Hematopoietic multipotent progenitor cell treated with erythropoietin and hydrocortisone succinate and interleukin-3 and kit ligand, for 4 days (in vitro differentiated cells): Measurements from ENCODE around the gene ARMC12.
A peak's percentile ranks its signal among the peaks of the same experiment; 100 is the strongest.
"Not testable (repeated sequence)": the region's sequence is repeated elsewhere in the genome, so short reads cannot be mapped to it uniquely, and the experiment has no call there.

ENCODE experiments used
- DNase-seq: peaks from one replicate; pipeline ENCODE4 v3.0.0-alpha.2; 2015

The ARMC12 gene, protein sequence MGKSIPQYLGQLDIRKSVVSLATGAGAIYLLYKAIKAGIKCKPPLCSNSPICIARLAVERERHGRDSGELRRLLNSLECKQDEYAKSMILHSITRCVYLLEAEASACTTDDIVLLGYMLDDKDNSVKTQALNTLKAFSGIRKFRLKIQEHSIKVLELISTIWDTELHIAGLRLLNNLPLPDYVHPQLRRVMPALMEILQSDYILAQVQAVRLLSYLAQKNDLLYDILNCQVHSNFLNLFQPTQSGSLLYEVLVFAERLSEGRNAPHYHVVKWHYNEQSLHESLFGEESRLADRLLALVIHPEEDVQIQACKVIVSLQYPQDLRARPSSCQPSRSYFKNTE

DNA sequence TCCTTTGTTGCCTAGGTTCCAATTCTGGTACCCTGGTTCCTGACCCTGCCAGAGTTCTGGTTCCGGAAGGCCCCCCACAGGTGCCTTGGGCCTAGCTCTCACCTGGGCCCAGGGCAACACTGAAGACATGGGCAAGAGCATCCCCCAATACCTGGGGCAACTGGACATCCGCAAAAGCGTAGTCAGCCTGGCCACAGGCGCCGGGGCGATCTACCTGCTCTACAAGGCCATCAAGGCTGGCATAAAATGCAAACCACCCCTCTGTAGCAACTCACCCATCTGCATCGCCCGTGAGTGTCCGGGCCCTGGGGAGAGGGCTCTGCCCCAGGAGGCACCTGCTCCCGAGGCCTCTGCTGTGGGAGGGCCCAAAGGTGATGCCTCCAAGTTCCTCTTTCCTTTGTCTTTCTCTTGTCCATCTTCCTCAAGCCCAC, at the start of gene ARMC12:
TSS of gene ARMC12 (plus strand) at position 51 of the 431 bp plus-strand sequence. CDS start at position 128, 77 bp downstream.
- DNase-seq = no peak

DNA sequence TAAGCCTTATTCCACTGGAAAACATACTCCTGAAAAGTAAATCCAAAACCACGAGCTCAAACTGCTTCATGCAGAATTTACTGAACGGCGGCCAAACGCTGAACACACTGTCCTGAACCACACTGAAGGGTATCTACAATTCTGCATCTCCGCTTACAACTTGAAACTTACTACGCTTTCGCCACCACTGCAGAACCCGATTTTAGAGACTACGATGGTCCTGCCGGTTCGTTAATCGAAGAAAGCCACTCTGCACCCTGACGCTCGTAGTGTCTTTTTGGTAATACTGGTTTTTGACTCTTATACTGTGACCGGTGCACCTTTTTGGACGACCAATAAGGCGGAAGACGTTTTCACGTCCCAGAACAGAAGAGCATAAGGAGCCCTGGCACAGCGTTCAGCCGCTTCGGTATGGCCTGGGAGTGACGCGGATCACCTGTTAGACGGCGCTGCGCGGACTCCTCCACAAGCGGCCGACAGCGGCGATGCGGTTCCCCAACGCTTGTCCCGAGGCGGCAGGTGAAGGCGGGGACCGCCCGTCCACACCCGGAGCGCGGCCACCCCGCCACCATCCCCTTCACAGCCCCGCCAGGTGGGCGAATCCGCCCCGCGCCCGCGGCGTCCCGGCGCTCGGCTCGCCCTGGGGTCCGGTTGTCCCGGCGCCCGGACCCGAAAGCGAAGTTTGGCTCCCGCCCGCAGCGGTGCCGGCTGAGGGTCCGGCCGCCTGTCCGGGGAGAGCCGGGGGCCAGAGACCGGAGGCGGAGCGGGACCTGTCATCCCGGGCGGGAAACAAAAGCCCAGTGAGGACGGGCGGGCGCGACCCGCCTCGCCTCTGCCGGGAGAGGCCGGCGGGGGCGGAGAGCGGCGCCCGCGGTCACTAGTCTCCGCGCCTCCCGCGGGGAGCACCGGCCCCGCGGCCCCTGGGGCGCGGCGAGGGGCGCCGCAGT, 48.9 kb upstream of the ARMC12 start:
- peak; percentile 76 for DNase-seq

DNA sequence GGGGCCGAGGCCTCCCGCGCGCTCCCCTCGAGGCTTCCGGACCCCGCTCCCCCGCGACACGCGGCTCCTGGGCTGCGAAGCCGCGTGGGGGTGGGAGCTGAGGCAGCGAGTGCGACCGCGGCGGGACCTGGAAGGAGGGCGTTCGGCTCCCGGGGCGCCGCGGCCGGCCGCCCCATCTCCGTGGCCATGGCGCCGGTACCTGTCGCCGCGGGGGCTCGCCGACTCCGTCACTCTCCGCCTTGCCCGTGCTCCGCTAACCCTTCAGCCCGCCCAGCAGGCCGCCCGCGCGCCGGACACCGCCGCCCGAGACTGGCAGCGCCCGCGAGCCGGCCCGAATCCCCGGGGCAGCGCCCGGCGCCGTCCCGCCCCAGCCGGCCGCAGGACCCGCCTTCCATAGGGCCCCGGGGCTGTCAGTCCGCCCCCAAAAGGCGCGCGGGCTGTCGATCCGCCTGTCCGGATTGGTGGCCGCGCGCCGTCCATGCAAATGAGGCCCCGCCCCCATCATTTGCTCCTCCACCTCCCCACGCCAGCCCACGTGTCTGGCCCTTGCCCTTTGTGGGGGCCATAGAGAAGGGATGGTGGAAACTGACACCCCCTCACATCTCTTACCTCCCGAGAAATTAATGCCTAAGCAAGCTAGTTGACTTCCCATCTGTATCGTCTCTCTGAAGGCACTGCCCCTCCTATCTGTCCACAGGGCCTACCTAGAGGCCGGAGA, 48.1 kb upstream of the ARMC12 start, which contains the start of gene FKBP5:
TSS of gene FKBP5 (minus strand) at position 311 of the 718 bp plus-strand sequence. CDS start 46,091 bp downstream, outside the sequence.
- peak; percentile 98 for DNase-seq

DNA sequence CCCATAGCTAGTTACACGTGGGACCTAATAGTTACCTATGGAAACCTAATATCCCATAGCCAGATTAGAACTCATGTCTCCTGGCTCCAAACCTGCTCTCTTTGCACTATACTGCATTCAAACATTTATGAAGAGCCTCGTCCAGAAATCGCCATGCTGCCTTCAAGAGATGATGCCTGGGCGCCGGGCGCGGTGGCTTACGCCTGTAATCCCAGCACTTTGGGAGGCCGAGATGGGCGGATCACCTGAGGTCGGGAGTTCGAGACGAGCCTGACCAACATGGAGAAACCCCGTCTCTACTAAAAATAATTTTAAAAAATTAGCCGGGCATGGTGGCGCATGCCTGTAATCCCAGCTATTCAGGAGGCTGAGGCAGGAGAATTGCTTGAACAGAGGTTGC, 46.8 kb upstream of the ARMC12 start:
- DNase-seq = not testable (repeated sequence)

DNA sequence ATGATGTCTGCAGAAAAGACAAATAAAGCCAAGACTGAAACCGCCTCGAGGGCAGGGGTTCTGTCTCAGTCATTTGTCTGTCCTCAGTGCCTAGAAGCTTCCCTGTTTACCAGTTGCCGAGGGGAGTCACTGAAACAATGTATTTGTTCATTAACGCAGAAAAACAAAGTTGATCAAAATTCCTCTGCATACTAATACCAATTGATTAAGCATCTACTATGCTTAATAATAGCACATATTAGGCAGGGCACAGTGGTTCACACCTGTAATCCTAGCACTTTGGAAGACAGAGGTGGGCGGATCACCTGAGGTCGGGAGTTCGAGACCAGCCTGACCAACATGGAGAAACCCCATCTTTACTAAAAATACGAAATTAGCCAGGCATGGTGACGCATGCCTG, 46.3 kb upstream of the ARMC12 start:
- no peak for DNase-seq

DNA sequence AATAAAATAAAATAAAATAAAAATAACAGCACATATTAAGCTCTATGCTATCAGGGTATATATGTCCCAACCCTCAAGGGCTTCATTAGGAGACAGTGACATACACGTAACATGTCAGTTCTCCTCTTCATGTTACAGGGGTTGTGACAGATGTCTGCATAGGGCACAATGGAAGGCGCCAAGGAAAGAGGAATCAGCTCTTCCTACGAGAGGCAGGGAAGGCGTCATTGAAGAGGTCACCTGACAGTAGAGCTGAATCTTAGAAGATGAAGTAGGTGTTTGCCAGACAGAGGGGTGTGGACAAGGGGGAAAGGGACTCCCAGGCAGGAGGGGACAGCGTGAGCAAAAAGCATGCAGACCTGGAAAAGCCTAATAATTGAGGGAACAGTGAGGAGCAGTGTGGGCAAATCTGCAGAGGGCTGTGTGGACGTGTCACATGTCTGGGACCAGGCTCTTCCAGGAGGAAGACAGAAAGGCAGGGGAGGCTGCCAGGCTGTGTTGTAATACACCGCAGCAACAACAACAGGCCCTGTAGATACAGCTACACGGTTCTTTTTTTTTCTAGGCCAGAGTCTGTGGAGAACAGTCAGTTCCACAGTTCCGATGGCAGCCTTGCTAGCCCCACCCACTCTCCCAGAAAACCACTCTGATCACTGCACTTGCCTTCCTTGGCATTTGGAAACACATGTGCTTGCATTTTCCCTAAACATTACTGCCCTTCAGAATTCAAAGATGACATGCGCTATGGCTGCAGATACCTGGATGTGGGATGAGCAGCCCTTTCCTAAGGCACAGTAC, 45.6 kb upstream of the ARMC12 start:
- peak; percentile 74 for DNase-seq

DNA sequence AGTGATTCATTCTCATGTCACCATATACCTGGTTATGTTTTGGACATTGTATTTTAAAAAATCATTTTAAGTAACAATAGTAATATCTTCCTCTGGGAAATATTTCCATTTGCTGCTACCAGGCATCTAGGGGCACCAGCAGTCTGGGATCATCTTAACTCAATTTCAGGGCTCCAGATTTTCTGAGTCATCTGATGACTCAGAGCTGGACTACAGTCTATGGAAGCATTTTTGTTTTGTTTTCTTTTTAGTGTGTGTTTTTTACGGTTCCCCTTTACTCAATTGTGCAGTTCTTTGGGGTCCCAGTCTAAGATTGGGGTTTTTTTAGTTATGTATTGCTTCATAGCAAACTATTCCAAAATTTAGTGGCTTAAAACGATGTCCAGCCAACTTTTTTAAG, 42.4 kb upstream of the ARMC12 start:
- no peak for DNase-seq

DNA sequence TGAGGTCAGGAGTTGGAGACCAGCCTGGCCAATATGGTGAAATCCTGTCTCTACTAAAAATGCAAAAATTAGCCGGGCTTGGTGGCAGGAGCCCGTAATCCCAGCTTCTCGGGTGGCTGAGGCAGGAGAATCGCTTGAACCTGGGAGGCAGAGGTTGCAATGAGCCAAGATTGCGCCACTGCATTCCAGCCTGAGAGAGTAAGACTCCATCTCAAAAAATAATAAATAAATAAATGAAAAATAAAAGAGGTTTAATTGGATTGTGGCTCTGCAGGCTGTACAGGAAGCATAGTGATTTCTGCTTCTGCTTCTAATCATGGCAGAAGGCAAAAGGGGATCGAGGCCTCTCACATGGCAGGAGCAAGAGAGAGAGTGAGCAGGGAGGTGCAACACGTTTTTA, 38.4 kb upstream of the ARMC12 start:
- not testable (repeated sequence) for DNase-seq

DNA sequence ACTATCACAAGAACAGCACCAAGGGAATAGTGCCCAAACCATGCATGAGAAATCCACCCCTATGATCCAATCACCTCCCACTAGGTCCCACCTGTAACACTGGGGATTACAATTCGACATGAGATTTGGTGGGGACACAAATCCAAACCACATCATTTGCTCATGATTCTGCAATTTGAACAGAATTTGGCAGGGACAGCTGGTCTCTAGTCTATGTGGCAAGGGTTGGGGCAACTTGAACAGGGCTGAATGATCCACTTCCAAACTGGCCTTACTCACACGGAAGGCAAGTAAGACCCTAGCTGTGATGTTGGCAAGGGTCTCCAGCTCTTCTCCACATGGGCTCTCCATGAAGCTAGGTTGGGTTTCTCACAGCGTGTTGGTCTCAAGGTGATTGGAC, 38.0 kb upstream of the ARMC12 start:
- no peak for DNase-seq

DNA sequence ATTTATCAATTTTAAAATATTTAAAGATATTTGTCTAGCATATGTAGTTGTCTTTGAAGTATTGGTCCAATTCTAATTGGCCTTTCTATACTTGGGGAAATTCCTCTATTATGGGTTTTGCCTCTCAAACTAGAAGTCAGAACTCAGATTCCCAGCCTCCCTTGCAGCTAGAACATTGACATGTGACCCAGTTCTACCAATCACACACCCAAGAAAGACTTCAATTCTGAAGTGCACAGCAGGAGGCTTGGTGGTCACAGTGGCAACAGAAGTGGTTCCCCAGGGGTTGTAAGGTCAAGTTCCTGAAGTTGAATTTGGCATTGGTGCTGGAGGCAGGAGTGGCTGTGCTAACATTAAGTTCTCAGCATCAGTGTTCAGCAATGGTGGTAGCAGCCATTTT, 33.3 kb upstream of the ARMC12 start:
- DNase-seq = peak; percentile 46

DNA sequence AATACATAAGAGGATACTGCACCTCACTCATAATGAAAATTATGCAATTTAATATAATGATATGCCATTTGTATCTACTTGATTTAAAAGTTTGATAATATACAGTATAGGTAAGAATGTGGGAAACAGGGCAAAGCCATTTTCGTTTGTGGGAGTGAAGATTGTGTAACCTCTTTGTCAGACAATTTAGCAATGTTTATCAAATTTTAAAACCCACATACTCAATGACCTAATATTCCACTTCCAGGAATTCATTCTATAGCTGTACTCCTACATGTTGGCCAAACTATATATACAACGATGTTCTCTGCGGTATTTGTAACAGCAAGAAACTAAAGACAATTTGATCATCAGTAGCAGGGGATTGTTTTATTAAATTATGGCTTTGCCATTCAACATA, 30.4 kb upstream of the ARMC12 start:
- DNase-seq = peak; percentile 70

DNA sequence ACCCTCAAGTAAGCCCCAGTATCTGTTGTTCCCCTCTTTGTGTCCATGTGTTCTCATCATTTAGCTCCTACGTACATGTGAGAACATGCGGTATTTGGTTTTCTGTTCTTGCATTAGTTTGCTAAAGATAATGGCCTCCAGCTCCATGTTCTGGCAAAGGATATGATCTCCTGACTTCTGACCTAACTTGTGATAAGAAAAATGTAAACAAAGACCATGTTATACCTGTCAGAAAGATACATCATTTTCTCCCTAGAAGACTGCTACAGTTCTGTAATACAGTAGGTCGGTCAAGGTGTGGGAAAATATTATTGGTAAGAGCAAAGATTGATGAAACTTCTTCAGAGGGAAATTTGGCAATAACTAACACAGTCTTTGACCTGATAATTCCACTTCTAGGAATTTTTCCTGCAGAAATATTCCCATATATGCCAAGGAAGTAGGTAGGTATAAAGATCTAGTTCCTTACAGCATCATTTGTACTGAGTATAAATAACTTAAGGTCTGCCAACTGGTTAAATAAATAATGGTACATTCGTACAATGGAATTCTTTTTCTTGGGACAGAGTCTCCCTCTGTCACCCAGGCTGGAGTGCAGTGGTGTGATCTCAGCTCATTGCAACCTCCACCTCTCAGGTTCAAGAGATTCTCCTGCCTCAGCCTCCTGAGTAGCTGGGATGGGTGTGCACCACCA, 29.0 kb upstream of the ARMC12 start:
- no peak for DNase-seq

DNA sequence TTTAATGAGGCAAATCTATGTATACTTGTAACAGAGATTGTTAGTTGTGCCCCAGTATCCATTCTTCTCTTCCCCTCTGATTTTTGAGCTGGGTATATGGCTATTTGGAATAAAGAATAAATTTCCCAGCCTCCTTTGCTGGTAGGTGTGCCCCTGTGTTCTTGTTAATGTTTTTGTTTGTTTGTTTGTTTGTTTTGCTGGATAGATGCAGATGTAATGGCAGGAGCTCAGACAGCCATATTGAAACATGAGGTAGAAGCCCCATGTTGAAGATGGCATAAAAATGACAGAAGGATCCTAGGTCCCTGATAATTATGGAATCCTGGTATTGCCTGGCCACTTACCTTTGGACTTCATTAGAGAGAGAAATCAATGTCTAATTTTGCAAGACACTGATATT, 28.2 kb upstream of the ARMC12 start:
- DNase-seq = no peak

DNA sequence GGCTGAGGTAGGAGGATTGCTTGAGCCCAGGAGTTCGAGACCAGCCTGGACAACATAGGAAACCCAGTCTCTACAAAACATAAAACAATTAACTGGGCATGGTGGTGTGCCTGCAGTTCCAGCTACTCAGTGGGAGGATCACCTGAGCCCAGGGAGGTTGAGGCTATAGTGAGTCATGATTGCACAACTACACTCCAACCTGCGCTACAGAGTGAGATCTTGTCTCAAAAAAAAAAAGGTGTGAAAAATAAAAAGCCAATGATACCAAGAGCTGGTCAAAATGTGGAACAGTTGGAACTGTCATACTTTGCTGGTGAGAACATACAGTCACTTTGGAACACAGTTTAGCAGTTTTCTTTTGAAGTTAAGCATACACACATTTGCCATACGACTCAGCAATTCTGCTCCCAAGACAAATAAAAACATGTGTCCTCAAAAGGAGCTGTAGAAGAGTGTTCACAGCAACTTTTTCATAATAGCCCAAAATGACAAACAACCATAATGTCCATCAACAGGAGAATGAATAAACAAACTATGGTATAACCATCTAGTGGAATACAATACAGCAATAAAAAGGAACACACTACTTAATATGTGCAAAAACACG, 26.5 kb upstream of the ARMC12 start:
- DNase-seq = no peak

DNA sequence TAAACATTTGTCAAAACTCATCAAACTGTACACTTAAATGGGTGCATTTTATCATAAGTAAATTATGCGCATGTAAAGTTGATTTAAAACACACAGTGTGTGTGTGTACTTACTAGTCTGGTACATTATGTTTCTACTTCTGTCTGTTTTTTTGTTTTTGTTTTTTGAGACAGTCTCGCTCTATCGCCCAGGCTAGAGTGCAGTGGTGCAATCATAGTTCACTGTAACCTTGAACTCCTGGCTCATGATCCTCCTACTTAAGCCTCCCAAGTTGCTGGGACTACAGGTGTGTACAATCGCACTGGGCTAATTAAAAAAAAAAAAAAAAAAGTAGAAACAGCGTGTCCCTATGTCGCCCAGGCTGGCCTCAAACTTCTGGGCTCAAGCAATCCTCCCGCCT, 25.1 kb upstream of the ARMC12 start:
- no peak for DNase-seq

DNA sequence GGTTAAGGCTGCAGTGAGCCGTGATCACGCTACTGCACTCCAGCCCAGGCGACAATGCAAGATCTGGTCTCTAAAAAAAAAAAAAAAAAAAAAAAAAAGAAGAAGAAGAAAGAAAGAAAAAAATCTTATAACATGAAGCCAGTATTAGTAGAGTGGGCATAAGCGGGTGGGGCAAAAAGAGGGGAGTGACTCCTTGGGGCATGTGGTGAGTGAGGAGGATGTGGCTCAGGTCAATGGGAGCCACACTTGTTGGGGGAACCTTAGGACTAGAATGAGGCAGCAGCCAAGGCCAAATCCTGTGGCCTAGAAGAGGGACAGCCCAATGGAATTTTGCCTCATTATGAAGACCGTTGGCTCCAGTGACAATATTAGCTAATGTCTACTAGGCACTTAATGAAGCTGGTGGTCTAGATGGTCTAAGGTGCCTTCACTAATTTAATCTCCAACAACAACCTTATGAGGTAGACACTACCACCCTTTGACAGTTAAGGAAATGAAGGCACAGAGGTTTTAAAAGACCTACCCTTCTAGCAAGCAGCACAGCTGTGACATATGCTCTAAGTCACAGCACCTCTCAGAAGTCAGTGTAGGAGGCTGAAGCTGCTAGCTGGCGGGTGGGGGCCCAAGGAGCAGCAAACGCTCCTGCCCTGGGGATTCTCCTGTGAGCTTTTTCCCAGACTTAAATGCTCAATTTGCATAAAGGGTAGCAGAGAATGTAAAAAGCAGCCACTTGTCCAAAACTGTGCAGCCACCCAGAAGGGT, 23.6 kb upstream of the ARMC12 start:
- DNase-seq = peak; percentile 73

DNA sequence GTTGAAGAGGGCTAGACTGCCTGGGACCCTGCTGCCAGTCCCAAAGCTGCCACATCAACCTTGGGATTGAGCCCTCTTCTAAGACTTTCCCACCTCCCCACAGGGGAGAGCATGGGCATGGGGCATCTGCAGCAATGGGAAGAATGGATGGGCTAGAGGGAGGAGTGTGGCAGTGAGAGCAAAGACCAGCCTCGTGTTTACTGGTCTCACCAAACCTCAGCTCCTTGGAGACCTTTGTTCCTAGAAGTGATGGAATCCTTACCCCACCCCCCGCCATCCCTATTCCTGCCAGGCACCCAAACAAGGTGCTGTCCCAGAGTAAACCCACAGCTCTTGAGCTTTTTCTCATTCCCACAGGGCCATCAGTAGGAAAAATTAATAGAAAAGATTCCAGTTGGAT, 20.0 kb upstream of the ARMC12 start:
- no peak for DNase-seq

DNA sequence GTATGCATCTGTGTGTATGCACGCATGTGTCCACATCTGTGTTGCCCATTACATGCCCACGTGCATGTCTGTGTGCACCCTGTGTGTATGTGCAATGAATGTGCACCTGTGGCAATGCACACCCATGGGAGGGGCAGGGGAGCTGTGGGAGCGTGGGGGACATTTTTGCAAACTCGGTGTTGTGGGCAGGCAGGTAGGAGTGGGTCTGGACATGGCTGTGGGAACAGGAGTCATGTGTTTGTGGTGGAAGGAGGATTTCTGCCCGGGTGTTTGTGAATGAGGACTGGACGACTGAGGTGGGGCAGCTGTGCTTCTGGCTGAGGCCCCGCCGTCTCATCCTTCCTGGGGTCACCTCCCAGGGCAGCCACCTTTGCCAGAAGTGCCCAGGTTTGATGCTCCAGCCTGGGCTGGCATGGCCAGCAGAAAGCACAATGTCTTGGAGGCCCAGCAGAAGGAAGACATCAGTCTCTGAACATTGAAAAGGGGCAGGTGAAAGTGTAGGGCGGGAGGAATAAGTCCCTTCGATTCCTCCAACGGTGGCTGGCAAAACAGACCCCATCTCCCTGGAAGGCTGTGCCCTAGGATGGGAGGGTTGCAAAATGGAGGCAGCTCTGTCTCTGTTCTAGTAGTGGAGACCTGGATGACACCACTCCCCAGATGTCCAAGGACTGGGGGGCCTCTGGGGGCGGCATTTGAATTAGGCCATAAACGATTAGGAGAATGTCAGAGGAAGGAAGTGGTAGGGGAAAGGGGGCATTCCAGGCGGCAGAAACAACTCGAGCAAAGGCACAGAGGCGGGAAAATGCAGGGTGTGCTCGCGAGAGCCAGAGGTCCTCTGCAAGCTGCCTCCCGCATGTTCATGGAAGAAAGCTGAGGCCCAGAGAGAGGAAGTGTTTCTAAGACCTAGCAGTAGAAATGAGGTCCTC, 19.1 kb upstream of the ARMC12 start:
- peak; percentile 63 for DNase-seq

DNA sequence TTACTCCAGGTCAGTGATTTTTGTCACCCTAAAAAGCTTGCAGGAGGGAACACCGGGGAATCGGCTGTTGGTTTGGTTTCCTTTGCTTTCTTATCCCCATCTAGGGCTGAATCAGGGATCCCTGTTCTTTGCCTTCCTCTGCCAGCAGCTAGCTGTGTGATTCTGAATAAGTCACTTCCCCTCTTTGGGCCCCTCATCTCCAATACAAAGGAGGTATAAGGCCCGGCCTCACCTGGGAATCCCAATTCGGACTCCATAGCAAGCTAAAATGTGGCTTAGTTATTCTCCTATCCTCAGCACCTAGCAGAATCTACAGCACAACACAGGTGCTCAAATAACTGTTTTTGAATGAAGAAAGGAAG, 18.5 kb upstream of the ARMC12 start:
- DNase-seq = no peak
